RWPE1 (cell line): ENCODE measurements around the gene C10orf143.
A peak's percentile ranks its signal among the peaks of the same experiment; 100 is the strongest.
"Not testable (repeated sequence)": the region's sequence is repeated elsewhere in the genome, so short reads cannot be mapped to it uniquely, and the experiment has no call there.

ENCODE experiments used
- CTCF ChIA-PET: fragments of 350-600 bp; sonication (Branson Sonifier 250); formaldehyde crosslinking; extraction: SDS; loops from one replicate; lab custom pipeline; 2021; lab: Yijun Ruan, JAX
- POLR2A ChIA-PET: fragments of 400-600 bp; formaldehyde crosslinking; extraction: SDS; loops from one replicate; lab custom pipeline; 2020; ENCODE audit warnings: antibody characterized with exemption; ENCODE audit not compliant: low non-redundant PET; lab: Yijun Ruan, JAX
- DNase-seq: peaks from one replicate; pipeline ENCODE4 v3.0.0; 2012; ENCODE audit warnings: low spot score
- H3K27ac ChIP-seq: fragments of 450-650 bp; 2 replicates; pipeline ENCODE4 v1.5.1; 2017
- CTCF ChIP-seq: fragments of 450-650 bp; conservative IDR thresholded peaks from 2 replicates; pipeline ENCODE4 v1.5.1; 2017; ENCODE audit warnings: low read depth, mild to moderate bottlenecking

The C10orf143 gene

GRCh38 chr10:130135676-130136225, 25.1 kb upstream of the C10orf143 start:
- ChIA-PET POLR2A (interaction anchor here (3.2 kb wide), 1 partner anchor 25 kb away, joined by 42 read pairs; the partner anchor contains the start of gene C10orf143), CTCF (interaction anchor here (0.5 to 1.0 kb wide), 2 partner anchors 14 to 26 kb away, joined by 4 to 6 read pairs; partner anchors contain the start of gene C10orf143)
- DNase-seq, result no peak
- H3K27ac ChIP-seq, result peak overlapping the region; percentile 94
- TF ChIP-seq CTCF, result no peak

- H3K27ac ChIP-seq, result no peak overlapping the region
- DNase-seq, result no peak
- CTCF ChIA-PET, result interaction anchor here (0.8 to 1.6 kb wide), 3 partner anchors 11 to 684 kb away, joined by 3 read pairs; no protein-coding TSS in a partner anchor
- POLR2A ChIA-PET, result no interaction called here
- TF ChIP-seq CTCF, result no peak
Measured at GRCh38 chr10:130128922-130129321, 18.3 kb upstream of the C10orf143 start.

GRCh38 chr10:130128062-130128781, 17.6 kb upstream of the C10orf143 start:
- peak; percentile 56; the same call in 1 of the 2 replicates for TF ChIP-seq CTCF
- CTCF ChIA-PET, result interaction anchor here (0.6 to 2.2 kb wide), 15 partner anchors 9 to 1406 kb away, joined by 3 to 5 read pairs (median 3); partner anchors contain the start of gene C10orf143
- POLR2A ChIA-PET, result no interaction called here
- no peak for DNase-seq
- no peak overlapping the region for H3K27ac ChIP-seq

- DNase-seq, result peak; percentile 85
- ChIA-PET POLR2A (interaction anchor here (0.6 to 0.7 kb wide), 3 partner anchors 17 to 238 kb away, joined by 5 to 6 read pairs (median 5); partner anchors contain the start of gene C10orf143), CTCF (interaction anchor here (0.5 to 2.2 kb wide), 19 partner anchors 9 to 1659 kb away, joined by 3 to 10 read pairs (median 3); partner anchors contain the start of genes C10orf143 and GLRX3)
- H3K27ac ChIP-seq, result no peak overlapping the region
- TF ChIP-seq CTCF, result peak; percentile 87
Measured at GRCh38 chr10:130127364-130128061, 16.9 kb upstream of the C10orf143 start.

- DNase-seq, result no peak
- H3K27ac ChIP-seq, result no peak overlapping the region
- POLR2A ChIA-PET, result no interaction called here
- CTCF ChIA-PET, result no interaction called here
- no peak for TF ChIP-seq CTCF
Measured at GRCh38 chr10:130121486-130122079, 11.0 kb upstream of the C10orf143 start.

GRCh38 chr10:130117535-130117934, 6.9 kb upstream of the C10orf143 start:
- POLR2A ChIA-PET, H3K27ac ChIP-seq, CTCF ChIA-PET, DNase-seq: not testable (repeated sequence)

- CTCF ChIA-PET, result interaction anchor here (2.3 kb wide), 1 partner anchor 10 kb away, joined by 10 read pairs; no protein-coding TSS in a partner anchor
- POLR2A ChIA-PET, H3K27ac ChIP-seq, DNase-seq: not testable (repeated sequence)
Measured at GRCh38 chr10:130116942-130117341, 6.3 kb upstream of the C10orf143 start.
